Measurements from ENCODE around the gene STX7.

DNA sequence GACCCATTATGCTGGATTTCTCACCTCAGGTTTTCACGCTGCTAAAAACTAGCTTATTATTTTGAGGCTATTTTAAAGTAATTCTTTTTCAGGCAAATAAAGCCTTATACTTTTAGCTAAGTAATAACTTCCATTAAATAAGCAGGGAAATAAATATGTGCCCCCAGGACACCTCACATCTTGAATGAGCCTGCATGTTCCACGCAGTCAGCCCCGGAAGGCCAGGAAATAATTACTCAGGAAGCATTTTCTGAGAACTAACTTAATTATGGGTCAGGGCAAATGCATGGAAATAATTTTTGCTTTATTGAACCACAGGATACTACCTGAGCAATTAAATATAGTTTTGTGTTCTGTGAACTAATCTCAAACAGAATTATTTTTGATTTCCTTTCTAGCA, 41.1 kb downstream of the STX7 start:
- TF ChIP-seq, protein P1, sequence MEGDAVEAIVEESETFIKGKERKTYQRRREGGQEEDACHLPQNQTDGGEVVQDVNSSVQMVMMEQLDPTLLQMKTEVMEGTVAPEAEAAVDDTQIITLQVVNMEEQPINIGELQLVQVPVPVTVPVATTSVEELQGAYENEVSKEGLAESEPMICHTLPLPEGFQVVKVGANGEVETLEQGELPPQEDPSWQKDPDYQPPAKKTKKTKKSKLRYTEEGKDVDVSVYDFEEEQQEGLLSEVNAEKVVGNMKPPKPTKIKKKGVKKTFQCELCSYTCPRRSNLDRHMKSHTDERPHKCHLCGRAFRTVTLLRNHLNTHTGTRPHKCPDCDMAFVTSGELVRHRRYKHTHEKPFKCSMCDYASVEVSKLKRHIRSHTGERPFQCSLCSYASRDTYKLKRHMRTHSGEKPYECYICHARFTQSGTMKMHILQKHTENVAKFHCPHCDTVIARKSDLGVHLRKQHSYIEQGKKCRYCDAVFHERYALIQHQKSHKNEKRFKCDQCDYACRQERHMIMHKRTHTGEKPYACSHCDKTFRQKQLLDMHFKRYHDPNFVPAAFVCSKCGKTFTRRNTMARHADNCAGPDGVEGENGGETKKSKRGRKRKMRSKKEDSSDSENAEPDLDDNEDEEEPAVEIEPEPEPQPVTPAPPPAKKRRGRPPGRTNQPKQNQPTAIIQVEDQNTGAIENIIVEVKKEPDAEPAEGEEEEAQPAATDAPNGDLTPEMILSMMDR (tag by site-specific recombination; IDR thresholded peaks at IDR 0.05) = no peak
- TF ChIP-seq ZSCAN18 (tag by site-specific recombination; IDR thresholded peaks at IDR 0.05) = no peak
- no peak for TF ChIP-seq ZNF169 (tag by site-specific recombination; IDR thresholded peaks at IDR 0.05)
